CD4-positive, alpha-beta T cell treated with Interferon gamma for 1 hour (primary cell): ENCODE results near the gene KRTAP6-3.

ENCODE experiments used
- DNase-seq: peaks from one replicate; pipeline ENCODE4 v3.0.0-alpha.2; 2020

Gene KRTAP6-3

GRCh38 chr21:30592140-30592539, at the start of gene KRTAP6-3:
TSS of gene KRTAP6-3 (plus strand) at chr21:30592440. CDS start at chr21:30592446, 6 bp downstream.
- no peak for DNase-seq

- DNase-seq = no peak
Measured at GRCh38 chr21:30552782-30553181, 39.5 kb upstream of the KRTAP6-3 start.

- no peak for DNase-seq
Measured at GRCh38 chr21:30555095-30555494, 37.1 kb upstream of the KRTAP6-3 start.

DNA sequence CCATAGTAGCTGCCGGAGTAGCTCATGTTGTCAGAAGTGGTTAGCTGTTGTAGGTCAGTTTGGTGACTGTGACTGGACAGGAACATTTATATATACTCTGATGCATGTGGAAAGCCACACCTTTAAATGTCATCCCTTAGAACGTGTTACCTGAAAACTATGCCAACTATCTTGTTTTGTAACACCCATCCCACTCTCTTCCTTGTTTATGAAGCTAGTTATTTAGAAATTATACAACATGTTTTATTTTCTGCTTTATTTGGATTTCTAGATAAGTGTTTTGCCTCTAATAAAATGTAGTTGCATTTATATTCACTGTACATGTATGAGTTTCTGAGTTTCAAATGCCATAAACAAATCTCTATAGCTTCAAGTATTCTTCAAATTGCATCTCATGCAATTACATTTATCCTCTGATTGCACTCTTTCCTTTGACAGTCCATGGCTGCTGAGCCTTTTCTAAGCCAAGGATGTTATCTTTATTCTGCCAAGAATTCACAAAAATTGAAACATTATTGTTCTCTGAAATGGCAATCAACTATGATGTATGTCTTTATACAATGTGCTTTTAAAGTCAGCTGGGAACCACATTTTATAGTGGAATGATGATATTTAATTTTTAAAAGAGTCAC, 30.9 kb upstream of the KRTAP6-3 start, which contains the start of gene KRTAP19-7:
Gene KRTAP19-7, minus strand, starts transcription at position 51 of the 632 bp plus-strand sequence. Its CDS starts 25 bp downstream, at position 26.
- DNase-seq = no peak

GRCh38 chr21:30561957-30562356, 30.3 kb upstream of the KRTAP6-3 start:
- no peak for DNase-seq

DNA sequence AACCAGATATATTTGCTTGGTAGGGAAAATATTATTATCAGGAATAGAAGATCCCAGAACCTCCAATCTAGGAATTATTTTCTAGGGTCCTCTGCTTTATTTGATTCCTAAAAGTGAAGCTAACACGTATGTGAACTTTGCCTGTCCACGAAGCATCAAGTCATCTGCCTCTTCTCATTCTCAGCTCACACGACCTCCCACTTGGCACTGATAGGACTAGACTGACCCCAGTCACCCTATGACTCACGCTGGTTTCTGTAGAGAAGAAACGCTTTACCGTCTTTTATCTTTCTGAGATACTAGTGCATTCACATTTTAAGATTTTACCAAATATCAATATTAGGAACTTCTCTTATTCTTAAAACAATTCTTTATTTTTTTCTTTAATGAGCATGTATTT, 29.2 kb upstream of the KRTAP6-3 start:
- DNase-seq = no peak

DNA sequence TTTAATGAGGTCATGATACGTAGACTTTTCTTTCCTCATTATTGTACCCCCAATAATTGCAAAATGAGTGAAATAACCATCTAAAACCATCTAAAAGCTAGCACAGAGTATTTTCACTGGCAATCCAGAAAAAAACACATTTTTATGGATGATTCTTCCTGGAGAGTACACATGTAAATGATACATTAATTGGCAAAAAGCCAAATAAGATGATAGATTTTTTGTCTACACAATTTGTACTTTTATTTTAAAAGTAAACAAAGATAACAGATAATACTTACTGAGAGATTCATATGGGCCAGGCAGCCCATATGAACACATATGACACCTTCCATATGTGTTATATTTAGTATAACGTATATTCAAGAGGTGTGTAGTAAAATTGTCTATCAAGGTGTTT, 28.6 kb upstream of the KRTAP6-3 start:
- no peak for DNase-seq

DNA sequence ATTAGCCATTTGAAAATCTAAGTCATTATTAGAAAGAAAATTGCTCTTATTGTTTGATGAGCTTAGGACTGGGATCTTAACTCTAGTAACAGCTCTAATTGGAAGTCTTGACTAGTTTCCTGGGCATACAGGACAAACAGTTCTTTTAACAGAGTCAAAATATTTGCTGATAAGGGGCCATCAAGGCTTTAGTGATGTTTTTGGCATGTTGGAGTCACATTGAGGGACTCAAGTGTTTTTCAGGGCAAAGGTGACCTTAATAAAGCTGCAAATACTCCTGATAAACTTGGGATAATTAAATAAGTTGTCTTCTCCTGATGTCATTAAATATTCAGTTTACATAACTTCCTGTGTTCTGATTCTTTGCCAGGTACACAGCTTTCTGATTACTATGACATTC, 24.6 kb upstream of the KRTAP6-3 start:
- DNase-seq = no peak

DNA sequence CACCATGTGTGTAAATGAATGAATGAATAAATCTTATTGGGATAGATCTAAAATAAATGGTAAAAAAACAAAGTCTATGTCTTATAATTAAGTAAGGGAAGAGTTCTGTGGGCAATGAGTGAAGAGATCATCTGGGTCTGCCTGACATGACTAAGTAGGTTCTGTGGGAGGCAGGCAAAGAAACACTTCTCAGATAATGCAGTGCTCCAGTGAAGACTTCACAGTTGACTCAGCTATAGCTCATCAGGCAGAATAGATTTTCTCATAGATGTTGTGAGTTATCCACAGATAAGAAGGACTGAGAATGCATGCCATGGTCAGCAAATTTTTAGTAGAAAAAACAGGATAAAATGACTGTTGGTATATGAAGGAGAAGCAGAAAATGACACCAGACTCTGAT, 14.5 kb upstream of the KRTAP6-3 start:
- DNase-seq = no peak

DNA sequence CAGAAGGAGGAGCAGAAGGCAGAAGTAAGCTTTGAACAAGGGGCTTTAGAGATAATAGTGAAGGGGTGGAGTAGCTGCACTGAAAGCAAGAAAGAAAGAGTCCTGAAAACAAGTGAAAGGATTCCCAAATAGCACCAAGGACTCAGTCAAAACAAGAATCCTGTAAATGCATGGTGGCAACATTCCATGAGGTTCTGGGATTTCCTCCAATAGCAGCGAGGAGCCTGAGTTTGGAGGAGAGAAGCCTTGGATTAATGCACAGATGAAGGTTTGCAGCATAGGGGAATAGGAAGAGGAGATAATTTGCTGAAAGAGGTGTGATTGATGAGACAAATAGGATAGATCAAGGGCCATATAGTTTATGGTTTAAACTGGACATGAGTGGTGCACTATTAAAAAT, 12.9 kb upstream of the KRTAP6-3 start:
- no peak for DNase-seq

DNA sequence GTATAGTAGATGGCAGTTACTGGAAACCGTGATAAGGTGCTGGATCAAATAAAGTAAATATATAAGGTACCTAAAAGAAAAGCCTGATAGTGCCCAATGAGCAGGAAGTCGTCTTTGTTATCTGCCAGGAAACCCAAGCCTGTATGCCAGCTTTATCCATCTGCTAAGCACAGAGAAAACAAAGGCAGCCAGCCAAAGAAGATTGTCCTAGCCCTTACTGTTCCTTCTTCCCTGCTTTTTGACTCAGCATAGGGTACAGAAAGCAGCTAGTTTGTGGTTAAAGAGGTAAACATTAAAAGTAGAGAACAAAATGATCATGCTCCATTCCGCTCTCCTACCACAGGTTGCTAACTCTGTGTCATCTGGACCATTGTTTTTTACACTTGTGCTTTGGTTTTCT, 12.1 kb upstream of the KRTAP6-3 start:
- DNase-seq = no peak

GRCh38 chr21:30582870-30583269, 9.4 kb upstream of the KRTAP6-3 start:
- DNase-seq = no peak

DNA sequence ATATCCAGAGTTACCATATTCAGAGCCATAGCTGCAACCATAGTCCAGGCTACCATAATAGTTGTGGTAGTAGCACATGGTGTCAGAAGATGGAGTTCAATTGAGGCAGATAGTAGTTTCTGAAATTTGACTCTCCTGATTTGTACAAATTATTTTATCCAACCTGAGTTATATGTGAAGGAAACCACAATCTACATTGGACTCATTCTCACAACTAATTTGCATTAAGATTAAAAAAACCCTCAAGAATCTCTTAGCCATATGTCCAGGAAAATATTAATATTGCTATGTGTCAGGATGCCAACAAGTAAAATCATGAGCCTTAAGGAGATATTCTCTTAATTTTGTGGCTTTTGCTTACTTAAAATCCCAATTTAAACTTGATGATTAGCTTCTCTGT, 1.9 kb upstream of the KRTAP6-3 start, which contains the start of gene KRTAP22-2:
Gene KRTAP22-2, minus strand, starts transcription at position 101 of the 400 bp plus-strand sequence.
- DNase-seq = no peak

DNA sequence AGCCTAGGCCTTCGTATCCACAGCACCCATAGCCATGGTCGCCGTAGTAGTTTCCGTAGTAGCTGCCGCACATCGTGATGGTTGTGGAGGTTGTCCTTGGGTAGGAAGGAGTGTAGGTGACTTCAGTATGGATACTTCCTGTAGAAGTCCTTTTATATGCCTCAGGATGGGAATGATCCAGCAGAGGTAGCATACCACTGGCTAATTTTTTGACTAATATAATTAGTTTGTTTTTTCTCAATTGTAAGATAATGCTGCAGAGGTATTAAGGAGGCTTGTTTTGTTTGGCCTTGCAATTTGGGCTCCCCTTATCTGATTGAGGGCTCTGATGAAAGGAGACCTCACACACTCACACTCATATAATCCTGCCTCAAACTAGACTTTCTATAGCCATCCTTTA, 6.6 kb downstream of the KRTAP6-3 start, which contains the start of gene KRTAP6-2:
Gene KRTAP6-2, minus strand, starts transcription at position 101 of the 400 bp plus-strand sequence. Its CDS starts 28 bp downstream, at position 73.
- no peak for DNase-seq

GRCh38 chr21:30600787-30601186, 8.5 kb downstream of the KRTAP6-3 start, which contains the start of gene KRTAP22-1:
TSS of gene KRTAP22-1 (plus strand) at chr21:30601087.
- DNase-seq = no peak

GRCh38 chr21:30605968-30606367, 13.7 kb downstream of the KRTAP6-3 start:
- DNase-seq = no peak

DNA sequence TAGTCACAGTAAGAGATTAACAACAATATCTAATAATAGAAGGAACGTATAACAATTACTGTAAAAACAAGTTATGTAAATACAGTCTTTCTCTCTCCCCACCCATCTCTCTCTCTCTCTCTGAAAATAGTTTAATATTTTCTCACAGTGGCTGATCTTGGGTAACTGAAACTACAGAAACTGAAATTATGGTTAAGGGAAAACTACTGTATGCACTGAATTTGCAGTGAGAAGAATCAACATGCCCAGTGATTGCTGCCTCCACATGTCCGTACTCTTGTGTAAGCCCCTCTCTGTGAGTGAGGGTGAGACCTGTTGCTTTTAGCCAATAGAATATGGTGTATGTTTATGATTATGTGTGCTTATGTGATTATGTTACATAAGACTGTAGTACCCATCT, 19.9 kb downstream of the KRTAP6-3 start:
- no peak for DNase-seq

DNA sequence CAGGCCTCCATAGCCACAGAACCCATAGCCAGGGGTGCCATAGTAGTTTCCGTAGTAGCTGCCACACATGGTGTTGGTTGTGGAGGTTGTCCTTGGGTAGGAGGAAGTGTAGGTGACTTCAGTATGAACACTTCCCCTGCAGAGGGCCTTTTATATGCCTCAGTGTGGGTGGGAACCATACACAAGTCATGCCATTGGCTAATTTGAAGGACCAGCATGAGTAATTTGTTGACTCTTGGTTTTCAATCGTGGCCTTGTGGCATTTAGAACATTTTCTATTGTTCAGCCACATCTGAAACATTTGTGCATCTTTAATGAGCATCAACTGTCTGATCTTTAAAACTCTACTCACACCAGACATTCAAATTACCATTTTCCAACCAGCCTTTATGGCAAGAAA, 21.6 kb downstream of the KRTAP6-3 start, which contains the start of gene KRTAP6-1:
Gene KRTAP6-1, minus strand, starts transcription at position 95 of the 400 bp plus-strand sequence. Its CDS starts 26 bp downstream, at position 69.
- no peak for DNase-seq

GRCh38 chr21:30615199-30615598, 23.0 kb downstream of the KRTAP6-3 start:
- DNase-seq = no peak

- no peak for DNase-seq
Measured at GRCh38 chr21:30616125-30616524, 23.9 kb downstream of the KRTAP6-3 start, which contains the start of gene KRTAP20-1. TSS of gene KRTAP20-1 (plus strand) at chr21:30616425. CDS start at chr21:30616455, 30 bp downstream.

DNA sequence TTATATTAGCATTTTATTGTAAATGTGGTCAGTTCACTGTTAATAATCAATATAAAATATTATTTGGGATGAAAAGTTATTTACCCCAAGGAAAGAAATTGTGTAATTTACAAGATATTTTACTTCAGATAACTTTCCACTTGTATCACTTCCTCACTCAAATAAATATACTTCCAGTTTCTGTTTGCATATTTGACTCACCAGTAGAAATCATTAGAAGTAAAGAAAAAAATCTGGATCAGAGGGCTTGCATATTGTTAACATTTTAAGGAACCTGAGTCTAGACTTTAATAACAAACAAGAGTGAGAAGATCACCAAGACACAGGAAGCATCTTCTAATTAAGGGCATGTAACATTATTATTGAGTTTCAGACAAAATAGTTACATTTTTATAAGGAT, 27.8 kb downstream of the KRTAP6-3 start:
- no peak for DNase-seq

- DNase-seq = no peak
Measured at GRCh38 chr21:30620522-30620921, 28.3 kb downstream of the KRTAP6-3 start, which contains the start of gene KRTAP20-4. TSS of gene KRTAP20-4 (plus strand) at chr21:30620627.

GRCh38 chr21:30623362-30623761, 31.1 kb downstream of the KRTAP6-3 start:
- no peak for DNase-seq

- no peak for DNase-seq
Measured at GRCh38 chr21:30625449-30626165, 33.4 kb downstream of the KRTAP6-3 start.
